Cardiac muscle cell (in vitro differentiated cells and primary cell): Measurements from ENCODE around the gene NPTX2. TPM values are rescaled to one million over a fixed set of nuclear protein-coding genes. Genes with fewer than 3 reads are reported as not detected.

ENCODE experiments used
- DNase-seq, 2 donors: peaks; one replicate each; pipeline versions ENCODE4 v3.0.0 to v3.0.0-alpha.2; 2010 to 2017; ENCODE audit warnings: low read depth in 1 of 2, low spot score in 1 of 2
- H3K27ac ChIP-seq: fragments of 200-600 bp; sonication (generic); 2 replicates; pipeline ENCODE4 v1.5.1; 2016
- H3K27me3 ChIP-seq: fragments of 200-600 bp; sonication (generic); 2 replicates; pipeline ENCODE4 v1.6.0; 2016; ENCODE audit warnings: control low read depth
- H3K36me3 ChIP-seq: fragments of 200-600 bp; sonication (generic); 2 replicates; pipeline ENCODE4 v1.5.1; 2016; ENCODE audit warnings: control low read depth
- H3K4me1 ChIP-seq: fragments of 200-600 bp; sonication (generic); 2 replicates; pipeline ENCODE4 v1.8.1; 2017; ENCODE audit warnings: low read depth, mild to moderate bottlenecking, mixed run types
- H3K4me3 ChIP-seq: fragments of 200-600 bp; sonication (generic); 2 replicates; pipeline ENCODE4 v1.5.1; 2016; ENCODE audit warnings: mild to moderate bottlenecking
- H3K9me3 ChIP-seq: fragments of 200-600 bp; sonication (generic); 2 replicates; pipeline ENCODE4 v1.5.1; 2017; ENCODE audit warnings: low read depth, mild to moderate bottlenecking, control low read depth
- polyA plus RNA-seq: library from polyadenylated mRNA; unstranded; fragments of >200 nt; fragmentation: Nextera tagmentation; extraction: Ambion mirVana; gene quantifications from 2 replicates; pipeline ENCODE4 v1.2.1, GENCODE V29; 2016
- total RNA-seq: library from RNA; depleted of rRNA; stranded (reverse); fragments of >200 nt; gene quantifications from 2 replicates; pipeline ENCODE4 v1.2.3, GENCODE V29; 2016
- TF ChIP-seq, protein P1 (sequence below): IDR thresholded peaks from 2 replicates; pipeline ENCODE4 v1.5.1; 2012; ENCODE audit warnings: low read depth, mild to moderate bottlenecking, low read length

The NPTX2 gene
- total and polyA plus RNA-seq, 2 experiments from 2014 or later, result not detected

DNA sequence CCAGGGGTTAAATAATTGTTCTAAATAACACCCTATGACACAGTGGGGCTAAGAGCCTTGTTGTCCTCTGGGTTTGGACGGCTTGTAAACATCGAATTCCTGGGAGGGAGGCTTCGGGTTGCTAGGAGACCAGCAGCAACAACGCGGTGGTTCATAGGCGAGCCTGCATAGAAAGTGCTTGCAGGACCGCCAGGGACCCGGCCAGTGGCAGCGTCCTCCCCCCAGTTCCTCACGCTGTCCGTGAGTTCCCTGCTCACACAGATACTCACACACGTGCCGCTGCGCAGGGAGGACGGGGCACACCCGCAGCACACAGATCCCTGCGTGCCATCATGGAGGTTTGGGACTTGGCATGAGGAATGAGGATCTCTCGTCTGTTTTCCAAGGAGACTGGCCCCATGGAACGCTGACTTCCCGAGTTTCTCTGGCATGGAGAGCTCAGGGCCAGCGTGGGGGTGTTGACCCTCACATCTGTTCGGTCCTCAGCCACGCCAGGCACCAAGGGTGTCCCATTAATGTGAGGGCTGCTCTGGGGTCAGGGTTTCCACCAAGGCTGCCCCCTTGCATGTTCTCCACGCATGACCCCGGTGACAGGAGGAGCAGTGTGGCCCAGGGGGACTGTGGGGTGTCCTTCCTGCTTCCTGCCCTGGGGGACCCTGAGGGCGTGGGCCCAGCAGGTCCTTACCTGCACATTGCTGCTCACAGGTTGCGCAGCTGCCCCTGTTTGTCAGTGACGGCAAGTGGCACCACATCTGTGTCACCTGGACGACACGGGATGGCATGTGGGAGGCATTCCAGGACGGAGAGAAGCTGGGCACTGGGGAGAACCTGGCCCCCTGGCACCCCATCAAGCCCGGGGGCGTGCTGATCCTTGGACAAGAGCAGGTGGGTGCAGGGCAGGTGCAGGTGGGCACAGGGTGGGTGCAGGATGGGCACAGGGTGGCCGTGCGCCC, 9.7 kb downstream of the NPTX2 start:
- Histone ChIP-seq H3K27ac (no peak overlapping the region), H3K27me3 (peaks cover 4% of the 10 kb centered on the region), H3K4me3 (no peak overlapping the region), H3K36me3 (no peaks in the 10 kb centered on the region), H3K4me1 (no peaks in the 10 kb centered on the region), H3K9me3 (no peaks in the 10 kb centered on the region)
- TF ChIP-seq, protein P1, sequence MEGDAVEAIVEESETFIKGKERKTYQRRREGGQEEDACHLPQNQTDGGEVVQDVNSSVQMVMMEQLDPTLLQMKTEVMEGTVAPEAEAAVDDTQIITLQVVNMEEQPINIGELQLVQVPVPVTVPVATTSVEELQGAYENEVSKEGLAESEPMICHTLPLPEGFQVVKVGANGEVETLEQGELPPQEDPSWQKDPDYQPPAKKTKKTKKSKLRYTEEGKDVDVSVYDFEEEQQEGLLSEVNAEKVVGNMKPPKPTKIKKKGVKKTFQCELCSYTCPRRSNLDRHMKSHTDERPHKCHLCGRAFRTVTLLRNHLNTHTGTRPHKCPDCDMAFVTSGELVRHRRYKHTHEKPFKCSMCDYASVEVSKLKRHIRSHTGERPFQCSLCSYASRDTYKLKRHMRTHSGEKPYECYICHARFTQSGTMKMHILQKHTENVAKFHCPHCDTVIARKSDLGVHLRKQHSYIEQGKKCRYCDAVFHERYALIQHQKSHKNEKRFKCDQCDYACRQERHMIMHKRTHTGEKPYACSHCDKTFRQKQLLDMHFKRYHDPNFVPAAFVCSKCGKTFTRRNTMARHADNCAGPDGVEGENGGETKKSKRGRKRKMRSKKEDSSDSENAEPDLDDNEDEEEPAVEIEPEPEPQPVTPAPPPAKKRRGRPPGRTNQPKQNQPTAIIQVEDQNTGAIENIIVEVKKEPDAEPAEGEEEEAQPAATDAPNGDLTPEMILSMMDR, result no peak
- no peak for DNase-seq

DNA sequence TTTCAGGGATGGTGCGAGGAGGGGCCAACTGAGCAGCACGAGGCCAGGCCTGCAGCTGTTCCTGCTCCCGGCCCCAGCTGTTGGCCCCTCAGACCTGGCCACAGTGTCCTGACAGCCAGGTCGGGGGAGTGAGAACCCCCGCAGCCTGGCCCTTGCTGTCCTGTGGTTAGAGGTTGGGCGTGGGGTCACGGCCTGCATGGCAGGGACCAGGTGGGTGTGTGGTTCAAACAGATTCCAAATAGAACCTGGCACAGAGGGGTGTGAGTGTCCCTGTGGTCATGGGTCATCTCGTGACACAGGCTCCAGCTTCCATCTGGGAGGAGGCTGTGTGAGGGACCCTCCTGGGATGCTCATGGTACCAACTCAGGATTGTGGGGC, 10.3 kb downstream of the NPTX2 start:
- no peaks in the 10 kb centered on the region for H3K4me1 ChIP-seq
- H3K27ac ChIP-seq, result no peak overlapping the region
- no peak overlapping the region for H3K4me3 ChIP-seq
- no peaks in the 10 kb centered on the region for H3K9me3 ChIP-seq
- no peaks in the 10 kb centered on the region for H3K36me3 ChIP-seq
- DNase-seq, result no peak
- no peaks in the 10 kb centered on the region for H3K27me3 ChIP-seq
- TF ChIP-seq, protein P1, result no peak

DNA sequence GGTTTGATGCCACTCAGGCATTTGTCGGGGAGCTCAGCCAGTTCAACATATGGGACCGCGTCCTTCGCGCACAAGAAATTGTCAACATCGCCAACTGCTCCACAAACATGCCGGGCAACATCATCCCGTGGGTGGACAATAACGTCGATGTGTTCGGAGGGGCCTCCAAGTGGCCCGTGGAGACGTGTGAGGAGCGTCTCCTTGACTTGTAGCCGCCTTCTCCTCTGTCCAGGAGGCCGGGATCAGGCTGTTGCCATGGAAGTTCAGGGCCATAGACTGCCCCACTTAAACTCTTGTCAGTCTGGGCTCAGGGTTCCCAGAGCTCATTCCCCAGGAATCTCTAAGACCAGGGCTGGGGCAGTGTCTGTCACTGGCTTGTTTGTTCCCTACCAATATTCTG, 11.3 kb downstream of the NPTX2 start:
- TF ChIP-seq, protein P1, result no peak
- H3K27me3 ChIP-seq, result no peaks in the 10 kb centered on the region
- H3K4me1 ChIP-seq, result no peaks in the 10 kb centered on the region
- DNase-seq, result no peak
- H3K27ac ChIP-seq, result no peak overlapping the region
- H3K36me3 ChIP-seq, result no peaks in the 10 kb centered on the region
- no peak overlapping the region for H3K4me3 ChIP-seq
- H3K9me3 ChIP-seq, result no peaks in the 10 kb centered on the region

DNA sequence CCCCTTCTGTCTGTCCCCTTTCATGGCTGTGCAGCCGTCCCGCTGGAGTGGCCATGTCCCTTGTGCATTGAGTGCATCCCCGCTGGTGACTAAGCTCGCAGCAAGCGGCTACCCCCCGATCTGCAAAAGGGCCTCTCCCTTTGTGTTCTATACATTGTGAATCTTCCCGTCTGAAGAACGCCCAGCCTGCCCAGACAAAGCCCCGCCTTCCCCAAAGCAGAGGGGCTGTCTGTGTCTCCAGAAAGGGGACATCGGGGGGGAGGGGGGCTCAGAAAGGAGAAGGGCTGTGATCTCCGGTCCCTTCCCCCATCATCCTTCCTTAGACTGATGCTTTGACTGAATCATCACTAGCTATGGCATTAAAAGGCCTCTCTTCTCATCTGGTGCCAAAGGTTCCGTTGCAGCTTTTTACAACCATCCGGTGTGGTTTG, 11.9 kb downstream of the NPTX2 start:
- no peak for DNase-seq
- no peaks in the 10 kb centered on the region for H3K36me3 ChIP-seq
- H3K9me3 ChIP-seq, result no peaks in the 10 kb centered on the region
- TF ChIP-seq, protein P1, result no peak
- no peaks in the 10 kb centered on the region for H3K27me3 ChIP-seq
- no peak overlapping the region for H3K27ac ChIP-seq
- H3K4me1 ChIP-seq, result no peaks in the 10 kb centered on the region
- no peak overlapping the region for H3K4me3 ChIP-seq

DNA sequence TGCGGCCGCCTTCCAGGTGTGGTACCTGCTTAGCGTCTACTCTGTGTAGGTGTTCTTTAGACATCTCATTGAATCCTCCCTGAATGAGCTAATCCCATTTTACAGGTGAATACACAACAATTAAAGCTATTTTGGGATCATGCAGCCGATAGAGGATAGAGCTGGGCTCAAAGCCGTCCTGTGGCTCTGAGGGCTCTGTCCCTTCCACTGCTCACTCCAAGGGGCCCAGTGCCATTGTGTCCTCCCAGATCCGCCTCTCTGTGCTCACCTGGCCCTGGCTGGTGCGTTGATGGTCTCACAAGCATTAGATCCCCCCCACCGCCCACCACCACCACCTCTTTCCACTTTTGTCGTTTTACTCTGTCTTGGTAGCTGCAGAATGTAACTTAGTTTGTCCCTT, 13.1 kb downstream of the NPTX2 start:
- H3K4me3 ChIP-seq, result no peak overlapping the region
- H3K4me1 ChIP-seq, result no peaks in the 10 kb centered on the region
- no peaks in the 10 kb centered on the region for H3K9me3 ChIP-seq
- DNase-seq, result no peak
- no peak overlapping the region for H3K27ac ChIP-seq
- no peaks in the 10 kb centered on the region for H3K27me3 ChIP-seq
- H3K36me3 ChIP-seq, result no peaks in the 10 kb centered on the region
- TF ChIP-seq, protein P1, result no peak
